ENCODE data around the gene PNMT.

The PNMT gene, protein sequence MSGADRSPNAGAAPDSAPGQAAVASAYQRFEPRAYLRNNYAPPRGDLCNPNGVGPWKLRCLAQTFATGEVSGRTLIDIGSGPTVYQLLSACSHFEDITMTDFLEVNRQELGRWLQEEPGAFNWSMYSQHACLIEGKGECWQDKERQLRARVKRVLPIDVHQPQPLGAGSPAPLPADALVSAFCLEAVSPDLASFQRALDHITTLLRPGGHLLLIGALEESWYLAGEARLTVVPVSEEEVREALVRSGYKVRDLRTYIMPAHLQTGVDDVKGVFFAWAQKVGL

DNA sequence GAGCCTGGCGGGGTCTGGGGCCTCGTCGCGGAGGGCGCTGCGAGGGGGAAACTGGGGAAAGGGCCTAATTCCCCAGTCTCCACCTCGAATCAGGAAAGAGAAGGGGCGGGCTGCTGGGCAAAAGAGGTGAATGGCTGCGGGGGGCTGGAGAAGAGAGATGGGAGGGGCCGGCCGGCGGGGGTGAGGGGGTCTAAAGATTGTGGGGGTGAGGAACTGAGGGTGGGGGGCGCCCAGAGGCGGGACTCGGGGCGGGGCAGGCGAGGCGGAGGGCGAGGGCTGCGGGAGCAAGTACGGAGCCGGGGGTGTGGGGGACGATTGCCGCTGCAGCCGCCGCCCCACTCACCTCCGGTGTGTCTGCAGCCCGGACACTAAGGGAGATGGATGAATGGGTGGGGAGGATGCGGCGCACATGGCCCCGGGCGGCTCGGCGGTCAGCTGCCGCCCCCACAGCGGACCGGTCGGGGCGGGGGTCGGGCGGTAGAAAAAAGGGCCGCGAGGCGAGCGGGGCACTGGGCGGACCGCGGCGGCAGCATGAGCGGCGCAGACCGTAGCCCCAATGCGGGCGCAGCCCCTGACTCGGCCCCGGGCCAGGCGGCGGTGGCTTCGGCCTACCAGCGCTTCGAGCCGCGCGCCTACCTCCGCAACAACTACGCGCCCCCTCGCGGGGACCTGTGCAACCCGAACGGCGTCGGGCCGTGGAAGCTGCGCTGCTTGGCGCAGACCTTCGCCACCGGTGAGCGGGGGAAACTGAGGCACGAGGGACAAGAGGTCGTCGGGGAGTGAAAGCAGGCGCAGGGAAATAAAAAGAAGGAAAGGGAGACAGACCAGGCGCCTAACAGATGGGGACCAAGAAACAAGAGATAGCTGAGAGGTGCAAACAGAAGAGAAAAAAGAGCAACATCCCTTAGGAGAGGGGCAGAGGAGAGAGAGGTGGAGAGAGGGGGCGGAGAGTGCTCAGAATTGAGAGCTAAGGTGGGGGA, at the start of gene PNMT:
PNMT (plus strand) TSS at position 509 of the 980 bp plus-strand sequence; CDS start at position 532, 23 bp downstream.
- DNase-seq (ENCODE audit: low spot score) = peak; percentile 80

DNA sequence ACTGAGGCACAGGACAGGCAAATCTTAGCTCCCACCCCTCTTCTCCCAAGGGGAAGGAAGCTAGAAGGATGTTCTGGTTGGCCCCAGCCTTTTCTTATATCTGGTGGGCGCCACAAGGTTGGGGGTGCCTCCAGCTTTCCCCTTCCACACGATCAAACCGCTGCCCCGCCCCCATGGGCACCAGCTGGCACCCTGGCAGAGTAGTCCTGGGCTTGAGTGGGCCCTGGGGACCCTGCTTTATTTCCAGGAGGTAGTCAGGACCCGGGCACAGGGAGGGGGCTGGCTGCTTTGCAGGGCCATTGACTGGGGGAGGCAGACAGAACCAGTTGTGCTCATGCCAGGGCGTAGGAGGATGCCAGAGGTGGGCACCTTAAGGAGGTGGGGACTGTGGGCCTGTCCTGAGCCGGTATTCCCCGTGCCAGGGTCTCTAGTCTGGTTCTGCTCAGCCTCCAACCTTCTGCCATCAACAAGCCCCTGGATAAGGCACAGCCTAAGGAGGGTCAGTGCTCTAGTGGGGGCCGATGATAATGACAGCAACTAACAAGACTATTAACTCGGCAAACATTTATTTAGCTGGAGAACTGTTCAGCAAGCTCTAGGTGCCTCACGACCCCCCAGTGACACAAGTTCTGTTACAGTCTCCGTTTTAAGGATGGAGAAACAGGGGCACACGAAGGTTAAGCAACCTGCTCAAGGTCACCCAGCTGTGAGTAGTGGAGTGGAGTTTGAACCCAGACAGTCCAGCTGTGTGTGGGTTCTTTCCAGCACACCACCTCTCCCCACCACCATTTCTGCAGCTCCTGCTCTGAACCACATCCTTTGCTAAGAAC, 49.1 kb upstream of the PNMT start:
- DNase-seq (ENCODE audit: low spot score) = no peak

DNA sequence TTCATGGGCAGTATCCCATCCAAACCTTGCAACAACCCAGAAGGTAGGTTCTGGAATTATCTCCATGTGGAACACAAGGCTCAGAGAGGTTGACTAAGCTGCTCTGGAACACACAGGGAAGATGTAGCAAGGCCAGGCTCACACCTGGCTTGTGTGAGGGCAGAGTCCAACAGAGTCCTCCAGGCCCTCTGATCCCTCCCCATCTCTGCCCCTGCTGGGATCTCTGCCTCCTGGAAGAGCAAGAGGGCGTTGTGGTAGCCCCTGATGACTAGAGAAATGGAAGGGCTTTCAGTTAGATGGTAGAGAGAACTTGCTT, 48.5 kb upstream of the PNMT start:
- DNase-seq (ENCODE audit: low spot score) = no peak

DNA sequence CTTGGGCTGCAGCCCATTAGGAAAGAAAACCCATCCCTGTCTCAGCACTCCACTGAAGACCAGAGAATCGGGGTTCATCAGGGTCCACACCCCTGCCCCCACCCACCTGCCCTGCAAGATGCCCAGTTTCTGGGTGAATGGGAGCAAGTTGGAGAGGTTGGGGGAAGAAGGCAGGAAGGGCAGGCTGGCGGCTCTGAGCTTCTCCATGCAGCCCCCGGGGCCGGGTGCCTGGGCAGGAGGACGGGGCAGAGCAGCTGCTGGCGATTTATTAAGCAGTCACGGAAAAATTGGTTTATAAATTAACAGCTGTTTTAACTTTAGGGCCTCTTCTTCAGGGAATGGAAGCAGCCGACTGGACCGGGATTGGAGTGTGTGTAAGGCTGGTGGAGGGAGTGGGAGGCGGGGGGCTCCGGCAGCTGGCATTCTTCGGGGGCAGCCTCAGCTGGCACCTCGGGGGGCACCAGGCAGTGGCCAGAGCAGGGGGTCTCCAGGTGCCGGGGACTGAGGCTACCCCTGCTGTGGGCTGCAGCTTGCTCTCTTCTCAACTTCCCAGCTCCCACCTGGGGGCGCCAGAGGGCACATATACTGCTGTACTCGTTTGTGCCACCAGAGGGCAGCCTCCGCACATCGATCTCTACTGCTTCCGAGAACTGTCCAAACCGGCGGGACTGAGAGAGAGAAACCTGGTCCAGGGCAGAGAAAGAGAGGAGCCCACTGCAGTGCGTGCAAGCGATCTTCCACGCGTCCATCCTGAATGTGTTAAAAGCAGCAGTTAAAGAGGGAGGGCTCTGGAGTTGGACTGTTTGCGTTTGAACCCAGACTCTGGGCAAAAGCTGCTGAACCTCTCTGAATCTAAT, 46.5 kb upstream of the PNMT start:
- DNase-seq (ENCODE audit: low spot score) = peak; percentile 91

DNA sequence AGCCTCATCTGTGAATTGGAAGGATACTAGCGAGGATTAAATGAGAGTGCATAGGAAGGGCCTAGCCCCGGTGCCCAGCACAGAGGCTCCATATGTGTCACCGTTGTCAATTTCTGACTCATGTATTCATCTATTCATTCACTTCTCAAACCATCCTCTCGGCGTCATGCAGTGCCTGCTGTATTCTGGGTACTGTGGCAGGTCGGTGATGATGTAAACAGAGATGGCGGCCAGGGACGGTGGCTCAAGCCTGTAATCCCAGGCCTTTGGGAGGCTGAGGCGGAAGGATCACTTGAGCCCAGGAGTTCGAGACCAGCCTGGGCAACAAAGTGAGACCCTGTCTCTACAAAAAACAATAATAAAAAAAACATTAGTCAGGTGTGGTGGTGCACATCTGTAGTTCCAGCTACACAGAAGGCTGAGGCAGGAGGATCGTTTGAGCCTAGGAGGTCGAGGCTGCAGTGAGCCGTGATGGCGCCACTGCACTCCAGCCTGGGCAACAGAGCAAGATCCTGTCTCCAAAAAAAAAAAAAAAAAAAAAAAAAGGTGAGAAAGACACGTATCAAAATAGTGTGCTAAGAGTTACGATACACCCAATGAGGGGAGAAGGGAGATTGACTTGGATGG, 45.8 kb upstream of the PNMT start:
- no peak for DNase-seq (ENCODE audit: low spot score)

DNA sequence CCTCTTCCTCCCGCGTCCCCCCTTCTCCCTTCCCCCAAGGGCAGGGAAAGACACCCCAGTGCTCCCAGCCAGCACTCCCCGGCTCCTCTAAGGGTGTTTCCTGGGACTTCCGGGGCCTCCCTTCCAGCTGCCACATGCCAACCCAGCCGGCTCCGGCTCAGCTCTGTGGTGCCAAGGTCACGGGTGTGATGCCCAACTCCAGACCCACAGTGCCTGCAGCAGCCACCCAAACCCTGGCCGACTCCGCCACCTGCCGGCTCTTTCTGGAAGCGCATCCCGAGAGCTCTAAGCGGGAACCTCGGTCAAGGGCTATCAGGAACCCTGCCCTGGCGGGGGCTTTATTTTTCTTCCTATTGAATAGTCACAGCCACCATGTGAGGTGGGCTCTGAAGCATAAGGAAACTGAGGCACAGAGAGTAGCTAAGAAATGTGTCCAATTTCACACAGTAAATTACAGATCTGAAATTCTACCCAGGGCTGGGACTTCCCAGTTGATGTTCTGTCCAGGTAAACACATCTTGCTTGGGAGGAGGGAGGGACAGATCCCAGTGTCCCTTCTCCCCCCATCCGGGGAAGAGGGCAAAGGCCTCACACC, 44.8 kb upstream of the PNMT start:
- DNase-seq (ENCODE audit: low spot score) = peak; percentile 86

DNA sequence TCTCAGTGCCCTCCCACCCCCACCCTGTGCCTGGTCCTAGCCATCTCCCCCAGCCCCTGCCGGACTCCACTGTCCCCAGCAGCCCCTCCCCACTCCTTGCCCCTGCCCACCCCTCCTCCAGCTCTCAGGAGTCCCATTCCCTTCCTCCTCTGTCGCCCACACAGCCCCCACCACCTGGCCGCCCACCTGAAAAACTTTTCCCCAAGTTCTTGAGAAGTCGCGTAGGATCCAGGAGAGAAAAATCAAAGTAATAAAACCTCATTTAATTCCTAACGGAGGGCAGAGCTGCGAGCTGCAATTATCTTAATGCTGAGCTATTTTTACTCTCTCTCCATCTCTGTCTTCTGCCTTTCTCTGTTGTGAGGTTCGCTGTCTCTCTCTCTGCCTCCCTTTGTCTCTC, 43.9 kb upstream of the PNMT start:
- no peak for DNase-seq (ENCODE audit: low spot score)

DNA sequence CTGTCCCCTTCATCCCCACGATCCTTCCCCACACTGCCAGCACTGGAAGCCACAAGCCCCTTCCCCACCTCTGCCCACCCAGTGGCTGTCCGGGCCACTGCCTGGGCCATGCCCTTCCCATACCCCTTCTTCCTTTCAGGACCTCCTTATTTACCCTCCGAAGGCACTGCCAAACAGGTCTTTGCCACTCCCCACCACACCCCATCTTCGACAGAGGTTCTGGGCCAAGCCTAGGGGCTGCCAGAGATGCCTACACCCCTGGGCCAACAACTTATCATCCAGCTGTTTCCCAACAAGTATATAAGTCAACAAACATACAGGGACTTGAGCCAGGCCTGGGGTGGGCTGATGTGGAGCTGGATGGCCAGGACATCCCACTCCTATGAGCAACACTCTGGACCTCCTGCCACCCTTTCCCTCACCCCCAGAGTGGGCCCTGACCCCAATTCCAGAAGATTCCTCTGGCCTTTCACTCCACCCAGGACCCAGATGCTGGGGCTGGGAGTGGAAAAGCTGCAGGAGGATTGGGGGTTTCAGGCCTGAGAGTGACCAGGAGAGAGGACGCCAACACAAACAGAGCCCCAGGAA, 43.0 kb upstream of the PNMT start:
- no peak for DNase-seq (ENCODE audit: low spot score)

DNA sequence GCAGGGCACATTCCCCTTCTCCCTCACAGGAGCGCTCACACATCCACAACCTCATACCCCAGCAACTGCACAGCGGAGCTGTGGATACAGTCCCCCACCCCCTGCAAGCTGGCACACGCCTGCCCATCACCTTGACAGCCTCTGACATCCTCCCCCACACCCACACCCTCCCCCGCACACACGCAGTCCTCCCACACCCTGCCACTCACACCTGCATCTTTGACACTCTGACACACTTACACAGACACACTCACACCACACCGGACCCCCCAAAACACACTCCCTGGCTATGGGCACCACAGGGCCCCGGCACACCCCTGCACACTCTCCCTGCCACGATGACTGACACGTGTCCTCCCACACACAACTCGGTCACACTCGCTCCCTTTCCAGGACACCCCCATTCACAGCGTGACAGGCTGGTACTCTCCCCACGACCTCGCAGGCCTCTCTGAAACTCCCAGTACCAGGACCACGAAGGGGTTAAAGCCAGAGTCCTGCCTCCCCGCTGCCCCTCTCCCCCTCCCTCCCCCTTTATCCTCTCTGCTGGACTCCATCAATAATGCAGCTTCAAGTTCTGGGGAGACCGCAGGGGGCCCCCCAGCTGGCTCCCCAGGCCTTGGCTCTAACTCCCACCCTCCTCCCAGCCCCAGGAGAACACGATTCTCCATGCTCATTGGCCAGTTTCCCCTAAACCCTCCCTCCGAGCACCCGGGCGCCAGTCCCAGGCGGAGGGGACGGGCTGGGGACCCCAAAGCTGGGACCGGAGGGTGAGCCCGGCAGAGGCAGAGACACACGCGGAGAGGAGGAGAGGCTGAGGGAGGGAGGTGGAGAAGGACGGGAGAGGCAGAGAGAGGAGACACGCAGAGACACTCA, 41.8 kb upstream of the PNMT start, which contains the start of gene PPP1R1B:
PPP1R1B (plus strand) TSS at position 782 of the 876 bp plus-strand sequence. CDS start 441 bp downstream, outside the sequence.
- DNase-seq (ENCODE audit: low spot score) = no peak

DNA sequence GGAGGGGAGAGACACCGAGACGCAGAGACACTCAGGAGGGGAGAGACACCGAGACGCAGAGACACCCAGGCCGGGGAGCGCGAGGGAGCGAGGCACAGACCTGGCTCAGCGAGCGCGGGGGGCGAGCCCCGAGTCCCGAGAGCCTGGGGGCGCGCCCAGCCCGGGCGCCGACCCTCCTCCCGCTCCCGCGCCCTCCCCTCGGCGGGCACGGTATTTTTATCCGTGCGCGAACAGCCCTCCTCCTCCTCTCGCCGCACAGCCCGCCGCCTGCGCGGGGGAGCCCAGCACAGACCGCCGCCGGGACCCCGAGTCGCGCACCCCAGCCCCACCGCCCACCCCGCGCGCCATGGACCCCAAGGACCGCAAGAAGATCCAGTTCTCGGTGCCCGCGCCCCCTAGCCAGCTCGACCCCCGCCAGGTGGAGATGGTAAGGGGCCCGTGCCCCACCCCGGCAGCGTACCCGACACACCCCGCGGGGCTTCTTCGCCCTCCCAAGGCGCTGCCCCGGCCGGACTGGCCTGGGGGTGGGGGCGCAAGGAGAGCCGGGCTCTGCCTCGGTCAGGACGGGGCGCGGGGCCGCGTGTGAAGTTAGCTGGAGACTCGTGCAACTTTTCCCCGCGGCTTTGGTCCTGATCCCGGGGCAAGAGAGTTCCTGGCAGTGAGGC, 41.1 kb upstream of the PNMT start:
- no peak for DNase-seq (ENCODE audit: low spot score)

DNA sequence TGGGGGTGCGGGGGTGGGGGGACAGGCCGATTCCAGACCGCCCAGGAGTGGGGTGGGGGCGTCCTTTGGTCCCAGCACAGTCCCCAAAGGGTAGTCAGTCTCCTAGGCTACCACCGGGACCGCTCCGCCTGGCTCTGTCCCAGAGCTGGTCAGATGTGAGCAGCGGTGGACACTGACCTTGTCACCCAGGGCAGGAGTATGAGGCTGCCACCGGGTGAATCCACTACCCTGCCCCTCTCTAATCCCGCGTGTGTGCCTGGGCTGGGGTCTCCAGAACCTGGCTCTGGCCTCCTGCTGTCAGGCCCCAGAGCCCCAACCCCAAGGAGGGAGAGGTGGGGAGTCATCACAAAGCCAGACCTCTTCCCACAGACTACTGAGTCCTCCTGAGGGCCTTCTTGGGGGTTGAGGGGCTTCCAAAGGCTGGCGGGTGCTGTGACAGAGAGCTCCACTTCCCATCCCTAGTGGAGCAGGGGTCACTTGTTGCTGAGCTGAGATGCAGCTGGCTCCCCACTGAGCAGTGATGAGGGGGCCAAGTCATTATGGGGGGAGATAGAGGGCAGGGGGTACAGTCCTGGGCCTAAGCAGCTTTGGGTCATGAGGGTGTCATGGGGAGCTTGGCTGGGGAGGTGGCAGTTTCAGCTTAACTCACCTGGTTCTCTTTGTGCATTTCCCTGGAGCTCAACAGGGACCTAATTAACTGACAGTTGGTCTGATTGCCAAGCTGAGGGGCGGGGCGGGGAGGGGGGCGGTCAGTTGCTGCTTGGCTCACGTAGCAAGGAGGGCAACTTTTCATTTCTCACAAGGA, 40.3 kb upstream of the PNMT start:
- DNase-seq (ENCODE audit: low spot score) = no peak

DNA sequence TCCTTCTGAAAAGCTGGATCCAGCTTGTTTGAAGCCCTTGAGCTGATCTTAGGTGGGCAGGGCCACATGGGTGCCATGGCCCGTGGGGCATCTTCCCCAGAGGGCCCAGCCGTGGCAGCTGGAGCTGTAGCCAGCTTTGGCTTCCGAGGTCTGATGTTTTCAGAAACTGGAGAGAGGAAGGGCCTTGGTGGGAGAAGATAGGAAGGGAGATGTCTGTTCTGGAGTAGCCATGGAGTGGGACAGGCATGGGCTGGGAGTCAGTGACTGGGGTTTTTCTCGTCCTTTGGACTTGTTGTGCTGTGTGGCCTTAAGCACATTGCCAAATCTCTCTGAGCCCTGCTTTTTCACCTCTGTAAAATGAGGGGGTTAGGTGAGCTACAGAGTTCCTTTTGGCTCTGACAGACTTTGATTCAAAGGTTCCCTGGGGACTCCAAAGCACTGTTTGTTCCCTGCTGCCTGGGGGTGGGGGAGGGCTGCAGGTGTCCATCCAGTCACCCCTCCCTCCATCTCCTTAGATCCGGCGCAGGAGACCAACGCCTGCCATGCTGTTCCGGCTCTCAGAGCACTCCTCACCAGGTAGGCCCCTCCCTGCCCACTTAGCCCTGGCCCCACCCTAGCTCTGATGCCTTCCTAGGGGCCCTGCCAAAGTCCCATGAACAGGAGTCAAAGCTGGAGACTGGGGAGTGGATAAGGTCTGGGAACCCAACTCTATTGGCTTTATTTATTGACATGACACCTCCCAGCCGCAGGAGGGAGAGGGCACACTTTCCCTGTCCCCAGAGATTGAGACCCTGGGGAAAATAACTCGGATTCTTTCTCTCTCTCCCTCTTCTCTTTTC, 39.4 kb upstream of the PNMT start:
- DNase-seq (ENCODE audit: low spot score) = no peak

DNA sequence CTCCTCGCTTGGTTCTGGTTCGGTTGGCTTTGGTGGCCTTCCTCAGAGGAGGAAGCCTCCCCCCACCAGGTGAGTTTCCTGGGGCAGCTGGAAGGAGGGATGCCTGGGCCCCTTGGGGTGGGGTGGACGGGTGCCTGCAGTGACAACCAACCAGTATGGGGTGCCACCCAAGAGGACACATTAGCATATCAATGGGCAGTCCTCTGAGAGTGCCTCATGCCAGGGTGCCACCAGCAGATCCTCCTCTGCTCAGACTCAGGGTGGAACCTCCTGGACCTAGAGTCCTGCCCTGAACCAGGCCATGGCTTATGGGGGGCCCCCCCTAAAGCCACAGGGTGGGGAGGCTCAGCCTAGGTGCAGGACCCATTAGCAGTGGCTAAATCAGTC, 38.8 kb upstream of the PNMT start:
- DNase-seq (ENCODE audit: low spot score) = no peak

DNA sequence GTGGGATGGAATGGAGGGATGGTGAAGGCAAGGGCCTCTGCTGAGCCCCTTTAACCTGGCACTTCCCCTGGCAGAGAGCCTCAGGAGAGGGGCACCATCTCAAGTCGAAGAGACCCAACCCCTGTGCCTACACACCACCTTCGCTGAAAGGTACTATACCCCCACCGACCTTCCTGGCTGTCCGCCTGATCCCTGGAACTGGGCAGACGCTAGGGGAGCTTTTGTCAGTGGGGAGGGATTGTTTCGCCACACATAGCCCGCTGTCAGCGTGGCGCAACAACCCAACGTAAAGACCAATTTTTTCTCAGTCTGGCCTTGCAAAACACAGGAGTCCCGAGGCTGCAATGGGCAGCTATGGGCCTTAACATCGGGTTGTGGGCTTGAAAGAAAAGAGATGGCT, 38.4 kb upstream of the PNMT start:
- no peak for DNase-seq (ENCODE audit: low spot score)

DNA sequence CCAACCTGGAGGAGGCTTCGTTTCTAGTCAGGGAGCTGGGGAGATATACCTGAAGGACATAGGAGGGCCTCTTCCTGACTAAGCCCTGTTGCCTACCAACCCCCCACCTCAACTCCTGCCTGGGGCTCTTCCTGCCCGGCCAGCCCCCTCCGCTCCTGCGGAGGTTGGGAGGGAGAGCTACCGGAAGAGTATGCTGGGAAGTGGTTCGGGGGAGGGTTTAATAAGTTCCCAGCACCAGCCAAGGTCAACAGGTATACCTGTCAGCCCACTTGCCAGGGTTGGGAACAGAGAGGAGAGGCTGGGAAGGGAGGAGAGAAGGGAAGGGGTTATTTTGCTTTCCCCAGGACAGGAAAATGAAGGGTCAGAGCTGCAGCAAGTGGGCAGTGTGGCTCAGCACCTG, 36.9 kb upstream of the PNMT start:
- no peak for DNase-seq (ENCODE audit: low spot score)

DNA sequence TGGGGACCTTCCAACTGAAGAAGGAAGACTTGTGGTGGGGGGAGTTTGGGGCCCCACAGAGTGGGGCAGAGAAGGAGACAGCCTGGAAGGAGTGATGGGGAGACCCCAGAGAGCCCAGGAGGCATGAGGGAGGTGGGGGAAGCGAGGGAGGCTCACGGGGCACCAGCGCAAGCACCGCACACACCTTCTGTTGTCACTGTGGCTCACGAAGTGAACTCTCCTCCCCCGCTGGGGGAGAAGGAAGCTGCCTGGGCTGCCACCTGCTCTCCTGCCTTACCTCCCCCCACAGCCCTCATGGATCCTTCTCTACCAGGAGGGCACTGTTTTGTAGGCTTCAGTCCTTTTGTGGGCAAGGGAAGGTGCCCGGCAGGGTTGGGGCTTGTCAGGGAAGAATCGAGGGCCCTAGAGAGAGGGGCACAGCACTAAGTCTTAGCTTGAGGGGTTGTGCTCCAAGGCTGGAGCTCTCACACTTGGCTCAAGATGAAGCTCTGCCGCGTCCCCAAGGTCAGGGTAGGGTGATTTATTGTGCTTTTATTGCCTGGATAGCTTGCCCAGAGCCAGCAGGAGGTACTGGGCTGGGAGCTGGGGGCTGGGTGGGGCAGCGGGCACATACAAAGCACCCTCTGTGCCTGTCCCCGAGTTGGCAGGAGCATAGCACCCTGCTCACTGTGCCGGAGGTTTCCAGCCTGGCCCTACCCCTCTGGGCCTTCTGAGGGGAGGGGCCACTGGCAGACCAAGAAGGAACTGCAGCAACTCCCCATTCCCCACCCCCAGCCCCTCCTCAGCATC, 35.9 kb upstream of the PNMT start:
- DNase-seq (ENCODE audit: low spot score) = no peak
